HepG2 (cell line): ENCODE data around the gene IER2. TPM values are rescaled to one million over a fixed set of nuclear protein-coding genes. Genes with fewer than 3 reads are reported as not detected.
A peak's percentile ranks its signal among the peaks of the same experiment; 100 is the strongest.

Source experiments
- AHDC1 ChIP-seq: sonication (generic); formaldehyde crosslinking; IDR thresholded peaks from 2 replicates; pipeline ENCODE4 v1.5.1; 2020; ENCODE audit warnings: mild to moderate bottlenecking, missing genetic modification reagents, borderline replicate concordance
- AKAP8 ChIP-seq: sonication (generic); formaldehyde crosslinking; IDR thresholded peaks from 2 replicates; pipeline ENCODE4 v1.5.1; 2020; ENCODE audit warnings: mild to moderate bottlenecking, missing genetic modification reagents
- DNMT3B ChIP-seq: conservative IDR thresholded peaks from 2 replicates; pipeline ENCODE4 v1.6.1; 2016; ENCODE audit warnings: missing biosample characterization, control low read depth
- GABPA ChIP-seq, 2 experiments: IDR thresholded peaks; 2 replicates each; pipeline ENCODE4 v1.6.1; 2011 to 2016; ENCODE audit warnings: low read depth in 2 of 2, low read length in 1 of 2, missing biosample characterization in 1 of 2, missing genetic modification characterization in 1 of 2
- IRF2 ChIP-seq: IDR thresholded peaks from 2 replicates; pipeline ENCODE4 v1.6.1; 2018; ENCODE audit warnings: missing genetic modification reagents, missing compliant biosample characterization
- PHF8 ChIP-seq: sonication (generic); formaldehyde crosslinking; IDR thresholded peaks from 2 replicates; pipeline ENCODE4 v1.5.0; 2020; ENCODE audit warnings: missing genetic modification reagents
- SIN3A ChIP-seq: IDR thresholded peaks from 2 replicates; pipeline ENCODE4 v1.6.1; 2011; ENCODE audit warnings: low read depth, mild to moderate bottlenecking, control low read depth, low read length, borderline replicate concordance
- SSRP1 ChIP-seq: IDR thresholded peaks from 2 replicates; pipeline ENCODE4 v1.6.1; 2016; ENCODE audit warnings: control low read depth
- TBP ChIP-seq: sonication (generic); formaldehyde crosslinking; IDR thresholded peaks from 2 replicates; pipeline ENCODE4 v1.5.0; 2020; ENCODE audit warnings: missing genetic modification reagents
- ZBTB43 ChIP-seq: sonication (generic); formaldehyde crosslinking; conservative IDR thresholded peaks from 2 replicates; pipeline ENCODE4 v1.4.0; 2020; ENCODE audit warnings: missing genetic modification reagents
- ZNF10 ChIP-seq: sonication (generic); formaldehyde crosslinking; IDR thresholded peaks from 2 replicates; pipeline ENCODE4 v1.4.0; 2020; ENCODE audit warnings: mild to moderate bottlenecking, low read depth, missing genetic modification reagents, borderline replicate concordance
- ZNF652 ChIP-seq: IDR thresholded peaks from 2 replicates; pipeline ENCODE4 v1.6.1; 2016; ENCODE audit warnings: low read depth, borderline replicate concordance
- ZNF670 ChIP-seq: sonication (generic); formaldehyde crosslinking; IDR thresholded peaks from 2 replicates; pipeline ENCODE4 v1.8.0; 2022; ENCODE audit warnings: mild to moderate bottlenecking, missing genetic modification reagents, borderline replicate concordance
- ZNF782 ChIP-seq: sonication (generic); formaldehyde crosslinking; IDR thresholded peaks from 2 replicates; pipeline ENCODE4 v1.4.0; 2020; ENCODE audit warnings: missing genetic modification reagents, mild to moderate bottlenecking, borderline replicate concordance
- polyA plus RNA-seq, 8 experiments: library from polyadenylated mRNA; depleted of rRNA in 3 of 8; stranded (reverse) in 7 of 8; unstranded in 1 of 8; fragments of >200 nt; fragmentation: Illumina TruSeq in 4 of 8; extraction: Trizol in 4 of 8; gene quantifications; 2 replicates each; pipeline versions ENCODE4 v1.2.1 to v1.2.3, GENCODE V29; 2011 to 2016; ENCODE audit warnings: low read depth in 4 of 8, missing spikeins in 1 of 8, mixed read lengths in 1 of 8; ENCODE audit not compliant: insufficient read depth in 1 of 8
- total RNA-seq, 5 experiments: library from RNA; depleted of rRNA; stranded (reverse); fragments of >200 nt; fragmentation: Illumina TruSeq; extraction: Trizol; gene quantifications; 2 replicates each; pipeline ENCODE4 v1.2.3, GENCODE V29; 2016; ENCODE audit warnings: low read depth in 1 of 5
- TF ChIP-seq, protein P1 (sequence below): IDR thresholded peaks from 2 replicates; pipeline ENCODE4 v1.6.1; 2016; ENCODE audit warnings: low read depth, missing genetic modification reagents, missing compliant biosample characterization

Gene IER2
- total and polyA plus RNA-seq, 2 of the 13 experiments (the other 11 are each of a cell fraction or from before 2014, with no cell fraction given) = 10.1 to 14.3 TPM

DNA sequence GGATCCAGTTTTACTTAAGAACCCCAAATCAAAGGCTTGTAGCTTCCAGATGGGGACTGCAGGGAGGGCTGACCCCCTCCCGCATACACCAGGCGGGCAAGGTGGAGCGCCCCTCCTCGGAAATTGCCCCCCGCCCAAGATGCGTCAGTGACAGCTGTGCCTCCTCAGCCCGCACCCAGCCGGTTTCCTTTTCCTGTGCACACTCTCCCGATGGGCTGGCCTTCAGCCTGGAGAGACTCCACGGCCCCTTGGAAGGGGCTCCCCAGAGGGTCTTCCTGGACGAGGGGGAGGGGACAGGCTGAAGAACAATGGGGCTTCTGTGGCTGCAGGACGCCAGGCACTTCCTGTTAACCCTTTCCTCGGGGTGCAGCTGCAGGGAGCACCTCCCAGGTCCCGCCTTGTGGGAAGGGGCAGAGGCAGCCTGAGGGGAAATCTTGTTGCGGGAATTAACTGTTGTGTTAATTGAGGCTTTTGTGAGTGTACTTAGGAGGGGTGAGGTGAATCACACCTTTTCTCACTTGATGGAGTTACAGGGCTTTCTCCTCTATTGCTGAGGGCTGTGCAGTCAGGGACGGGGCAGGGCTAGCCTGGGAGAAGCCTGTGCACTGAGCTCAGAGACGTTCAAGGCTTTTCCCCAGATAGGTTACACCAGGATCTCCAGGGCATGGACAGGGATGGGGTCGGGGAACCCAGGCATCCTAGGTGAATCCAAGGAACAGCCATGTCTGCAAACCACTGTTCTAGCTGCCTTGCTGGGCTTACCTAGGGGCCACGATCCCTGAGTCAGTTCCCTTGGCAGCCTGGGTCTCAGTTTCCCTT, 14.3 kb downstream of the IER2 start (continued):
- TF ChIP-seq, protein P1, sequence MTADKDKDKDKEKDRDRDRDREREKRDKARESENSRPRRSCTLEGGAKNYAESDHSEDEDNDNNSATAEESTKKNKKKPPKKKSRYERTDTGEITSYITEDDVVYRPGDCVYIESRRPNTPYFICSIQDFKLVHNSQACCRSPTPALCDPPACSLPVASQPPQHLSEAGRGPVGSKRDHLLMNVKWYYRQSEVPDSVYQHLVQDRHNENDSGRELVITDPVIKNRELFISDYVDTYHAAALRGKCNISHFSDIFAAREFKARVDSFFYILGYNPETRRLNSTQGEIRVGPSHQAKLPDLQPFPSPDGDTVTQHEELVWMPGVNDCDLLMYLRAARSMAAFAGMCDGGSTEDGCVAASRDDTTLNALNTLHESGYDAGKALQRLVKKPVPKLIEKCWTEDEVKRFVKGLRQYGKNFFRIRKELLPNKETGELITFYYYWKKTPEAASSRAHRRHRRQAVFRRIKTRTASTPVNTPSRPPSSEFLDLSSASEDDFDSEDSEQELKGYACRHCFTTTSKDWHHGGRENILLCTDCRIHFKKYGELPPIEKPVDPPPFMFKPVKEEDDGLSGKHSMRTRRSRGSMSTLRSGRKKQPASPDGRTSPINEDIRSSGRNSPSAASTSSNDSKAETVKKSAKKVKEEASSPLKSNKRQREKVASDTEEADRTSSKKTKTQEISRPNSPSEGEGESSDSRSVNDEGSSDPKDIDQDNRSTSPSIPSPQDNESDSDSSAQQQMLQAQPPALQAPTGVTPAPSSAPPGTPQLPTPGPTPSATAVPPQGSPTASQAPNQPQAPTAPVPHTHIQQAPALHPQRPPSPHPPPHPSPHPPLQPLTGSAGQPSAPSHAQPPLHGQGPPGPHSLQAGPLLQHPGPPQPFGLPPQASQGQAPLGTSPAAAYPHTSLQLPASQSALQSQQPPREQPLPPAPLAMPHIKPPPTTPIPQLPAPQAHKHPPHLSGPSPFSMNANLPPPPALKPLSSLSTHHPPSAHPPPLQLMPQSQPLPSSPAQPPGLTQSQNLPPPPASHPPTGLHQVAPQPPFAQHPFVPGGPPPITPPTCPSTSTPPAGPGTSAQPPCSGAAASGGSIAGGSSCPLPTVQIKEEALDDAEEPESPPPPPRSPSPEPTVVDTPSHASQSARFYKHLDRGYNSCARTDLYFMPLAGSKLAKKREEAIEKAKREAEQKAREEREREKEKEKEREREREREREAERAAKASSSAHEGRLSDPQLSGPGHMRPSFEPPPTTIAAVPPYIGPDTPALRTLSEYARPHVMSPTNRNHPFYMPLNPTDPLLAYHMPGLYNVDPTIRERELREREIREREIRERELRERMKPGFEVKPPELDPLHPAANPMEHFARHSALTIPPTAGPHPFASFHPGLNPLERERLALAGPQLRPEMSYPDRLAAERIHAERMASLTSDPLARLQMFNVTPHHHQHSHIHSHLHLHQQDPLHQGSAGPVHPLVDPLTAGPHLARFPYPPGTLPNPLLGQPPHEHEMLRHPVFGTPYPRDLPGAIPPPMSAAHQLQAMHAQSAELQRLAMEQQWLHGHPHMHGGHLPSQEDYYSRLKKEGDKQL (CRISPR knock-in tag) = no peak
- peak; percentile 80; the same call in 1 of the 2 replicates for TF ChIP-seq IRF2 (CRISPR knock-in tag)
- peak; percentile 25; the same call in 1 of the 2 replicates for TF ChIP-seq ZBTB43 (CRISPR knock-in tag)
- peak; percentile 44; the same call in 1 of the 2 replicates for TF ChIP-seq PHF8
- no peak for TF ChIP-seq ZNF782
- TF ChIP-seq AHDC1 = no peak
- TF ChIP-seq ZNF670 (CRISPR knock-in tag) = no peak
- TF ChIP-seq ZNF10 (CRISPR knock-in tag) = no peak
- peak; percentile 100 for TF ChIP-seq ZNF652 (CRISPR knock-in tag)
- 0 out of 2 replicates have a peak, but pooled peaks have one; percentile 62 for TF ChIP-seq SSRP1 (CRISPR knock-in tag)
- TF ChIP-seq SIN3A = peak; percentile 84
- no peak for TF ChIP-seq DNMT3B (CRISPR knock-in tag)
- TF ChIP-seq GABPA (IDR thresholded peaks at IDR 0.05; ENCODE audit: low read depth, low read length) = peak; percentile 54
- peak; percentile 89 for TF ChIP-seq GABPA (CRISPR knock-in tag; IDR thresholded peaks at IDR 0.05; ENCODE audit: low read depth)
- TF ChIP-seq AKAP8 = peak; percentile 32; the same call in 1 of the 2 replicates
- no peak for TF ChIP-seq TBP (CRISPR knock-in tag)
